ENCODE data around the gene MARCHF11. TPM values are rescaled to one million over a fixed set of nuclear protein-coding genes. Genes with fewer than 3 reads are reported as not detected.

Gene MARCHF11
- total and polyA plus RNA-seq, 2 donors (not counting 1 experiment from before 2014, with no cell fraction given), result not detected

GRCh38 chr5:16140944-16141343, 38.6 kb downstream of the MARCHF11 start:
- Histone ChIP-seq H4K20me1 (ENCODE audit: control insufficient read depth, extremely low read depth, insufficient read depth, low read length) (no peaks in the 10 kb centered on the region), H3K9me3 (ENCODE audit: control insufficient read depth, insufficient read depth, low read depth, low read length) (no peaks in the 10 kb centered on the region), H3K27ac (ENCODE audit: insufficient read depth, low read length) (no peak overlapping the region), H3K79me2 (ENCODE audit: control insufficient read depth, insufficient read depth, low read length) (no peaks in the 10 kb centered on the region), H3K4me2 (ENCODE audit: extremely low read depth, insufficient read depth, low read length) (no peak overlapping the region), H3K9ac (ENCODE audit: insufficient read depth, low read length) (no peak overlapping the region), H3K4me3 (replicated peaks in 1 of 4; ENCODE audit: control extremely low read depth in 1 of 4, insufficient read depth in 1 of 4, low read depth in 3 of 4, low read length in 4 of 4) (no peak overlapping the region), H3K4me1 (ENCODE audit: control insufficient read depth, extremely low read depth, insufficient read depth, low read length) (no peaks in the 10 kb centered on the region), H3K27me3 (ENCODE audit: control insufficient read depth, insufficient read depth, low read length) (no peaks in the 10 kb centered on the region), H3K36me3 (ENCODE audit: control insufficient read depth, insufficient read depth, low read length) (no peaks in the 10 kb centered on the region), H2AFZ (ENCODE audit: low read length) (no peak overlapping the region)
- DNase-seq (ENCODE audit: low read depth in 2 of 2), result no peak
- TF ChIP-seq CTCF (conservative IDR thresholded peaks at IDR 0.05 in 1 of 2, IDR thresholded peaks at IDR 0.05 in 1 of 2; ENCODE audit: low read depth in 1 of 2, low read length in 2 of 2) (no peak), EZH2 (IDR thresholded peaks at IDR 0.05; ENCODE audit: low read length, missing control alignments) (no peak)

- TF ChIP-seq CTCF (conservative IDR thresholded peaks at IDR 0.05 in 1 of 2, IDR thresholded peaks at IDR 0.05 in 1 of 2; ENCODE audit: low read depth in 1 of 2, low read length in 2 of 2) (no peak), EZH2 (IDR thresholded peaks at IDR 0.05; ENCODE audit: low read length, missing control alignments) (no peak)
- Histone ChIP-seq H3K9me3 (ENCODE audit: control insufficient read depth, insufficient read depth, low read depth, low read length) (no peaks in the 10 kb centered on the region), H4K20me1 (ENCODE audit: control insufficient read depth, extremely low read depth, insufficient read depth, low read length) (no peaks in the 10 kb centered on the region), H3K79me2 (ENCODE audit: control insufficient read depth, insufficient read depth, low read length) (no peaks in the 10 kb centered on the region), H3K4me3 (replicated peaks in 1 of 4; ENCODE audit: control extremely low read depth in 1 of 4, insufficient read depth in 1 of 4, low read depth in 3 of 4, low read length in 4 of 4) (no peak overlapping the region), H3K4me1 (ENCODE audit: control insufficient read depth, extremely low read depth, insufficient read depth, low read length) (no peaks in the 10 kb centered on the region), H3K4me2 (ENCODE audit: extremely low read depth, insufficient read depth, low read length) (no peak overlapping the region), H3K9ac (ENCODE audit: insufficient read depth, low read length) (no peak overlapping the region), H3K27me3 (ENCODE audit: control insufficient read depth, insufficient read depth, low read length) (no peaks in the 10 kb centered on the region), H3K36me3 (ENCODE audit: control insufficient read depth, insufficient read depth, low read length) (no peaks in the 10 kb centered on the region), H3K27ac (ENCODE audit: insufficient read depth, low read length) (no peak overlapping the region), H2AFZ (ENCODE audit: low read length) (no peak overlapping the region)
- DNase-seq (ENCODE audit: low read depth in 2 of 2), result no peak
These were observed 39.2 kb downstream of the MARCHF11 start for GRCh38 chr5:16140417-16140816.

- no peaks in the 10 kb centered on the region for H3K79me2 ChIP-seq (ENCODE audit: control insufficient read depth, insufficient read depth, low read length)
- no peaks in the 10 kb centered on the region for H3K9me3 ChIP-seq (ENCODE audit: control insufficient read depth, insufficient read depth, low read depth, low read length)
- no peak for TF ChIP-seq CTCF (conservative IDR thresholded peaks at IDR 0.05 in 1 of 2, IDR thresholded peaks at IDR 0.05 in 1 of 2; ENCODE audit: low read depth in 1 of 2, low read length in 2 of 2)
- TF ChIP-seq EZH2 (IDR thresholded peaks at IDR 0.05; ENCODE audit: low read length, missing control alignments), result no peak
- H2AFZ ChIP-seq (ENCODE audit: low read length), result no peak overlapping the region
- no peak overlapping the region for H3K4me2 ChIP-seq (ENCODE audit: extremely low read depth, insufficient read depth, low read length)
- no peak for DNase-seq (ENCODE audit: low read depth in 2 of 2)
- no peaks in the 10 kb centered on the region for H3K27me3 ChIP-seq (ENCODE audit: control insufficient read depth, insufficient read depth, low read length)
- no peak overlapping the region for H3K4me3 ChIP-seq (replicated peaks in 1 of 4; ENCODE audit: control extremely low read depth in 1 of 4, insufficient read depth in 1 of 4, low read depth in 3 of 4, low read length in 4 of 4)
- H3K36me3 ChIP-seq (ENCODE audit: control insufficient read depth, insufficient read depth, low read length), result no peaks in the 10 kb centered on the region
- no peak overlapping the region for H3K27ac ChIP-seq (ENCODE audit: insufficient read depth, low read length)
- no peaks in the 10 kb centered on the region for H4K20me1 ChIP-seq (ENCODE audit: control insufficient read depth, extremely low read depth, insufficient read depth, low read length)
- H3K4me1 ChIP-seq (ENCODE audit: control insufficient read depth, extremely low read depth, insufficient read depth, low read length), result no peaks in the 10 kb centered on the region
- H3K9ac ChIP-seq (ENCODE audit: insufficient read depth, low read length), result no peak overlapping the region
These were observed 42.4 kb downstream of the MARCHF11 start for GRCh38 chr5:16137177-16137576.

Data from fibroblast of lung (primary cell).